HG02938 (cell line): ENCODE data around the gene SUV39H1.
"Not testable (repeated sequence)": the region's sequence is repeated elsewhere in the genome, so short reads cannot be mapped to it uniquely, and the experiment has no call there.

ENCODE experiments used
- ATAC-seq: cut with Tn5 transposase; IDR thresholded peaks from one replicate; pipeline ENCODE4 v1.9.1; 2021; ENCODE audit warnings: mild to moderate bottlenecking, moderate library complexity; ENCODE audit not compliant: unreplicated experiment

Gene SUV39H1

GRCh38 chrX:48696301-48696908, at the start of gene SUV39H1:
Gene SUV39H1, plus strand, starts transcription at chrX:48696734. Its CDS starts 51 bp downstream, at chrX:48696785.
- ATAC-seq = peak; percentile 78

DNA sequence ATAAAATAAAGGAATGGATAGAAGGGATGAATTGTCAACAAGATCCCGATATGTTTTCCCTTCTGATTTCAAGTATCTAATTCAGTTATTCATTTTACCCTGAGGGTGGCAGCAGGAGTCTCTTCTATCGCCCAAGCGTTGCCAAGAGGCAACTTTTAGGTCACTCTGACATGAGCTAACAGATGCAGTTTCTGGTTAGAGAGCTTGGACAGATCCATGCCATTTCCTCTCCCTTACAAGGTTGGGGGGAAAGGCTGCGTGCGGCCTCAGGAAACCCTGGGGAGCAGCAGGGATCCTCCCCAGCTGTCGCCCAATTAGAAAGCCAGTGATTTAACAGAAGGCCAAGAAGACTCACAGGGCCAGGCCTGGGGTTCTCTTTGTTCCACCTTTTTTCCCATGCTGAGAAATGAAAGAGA, 48.2 kb upstream of the SUV39H1 start:
- no peak for ATAC-seq

- ATAC-seq = no peak
These were observed 47.4 kb upstream of the SUV39H1 start for GRCh38 chrX:48649102-48649501.

DNA sequence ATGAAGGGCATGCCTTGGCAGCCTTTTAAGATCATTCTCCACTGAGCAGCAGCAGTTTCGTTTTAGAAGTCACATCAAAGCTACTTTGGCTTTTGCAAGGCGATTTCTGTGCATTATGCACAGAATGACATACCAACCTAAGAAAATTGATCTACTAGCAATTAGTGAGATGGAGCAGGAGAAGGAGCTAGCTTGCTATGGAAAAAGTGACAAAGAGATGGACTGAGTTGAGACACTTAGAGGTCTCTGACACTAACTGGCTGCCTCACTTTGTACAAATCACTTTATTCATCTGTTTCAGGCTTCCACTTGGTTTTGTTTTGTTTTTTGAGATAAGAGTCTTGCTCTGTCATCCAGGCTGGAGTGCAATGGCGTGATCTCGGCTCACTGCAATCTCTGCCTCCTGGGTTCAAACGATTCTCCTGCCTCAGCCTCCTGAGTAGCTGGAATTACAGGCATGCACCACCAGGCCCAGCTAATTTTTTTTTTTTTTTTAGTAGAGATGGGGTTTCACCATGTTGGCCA, 44.4 kb upstream of the SUV39H1 start:
- ATAC-seq = not testable (repeated sequence)

GRCh38 chrX:48654746-48655145, 41.8 kb upstream of the SUV39H1 start:
- ATAC-seq = not testable (repeated sequence)

DNA sequence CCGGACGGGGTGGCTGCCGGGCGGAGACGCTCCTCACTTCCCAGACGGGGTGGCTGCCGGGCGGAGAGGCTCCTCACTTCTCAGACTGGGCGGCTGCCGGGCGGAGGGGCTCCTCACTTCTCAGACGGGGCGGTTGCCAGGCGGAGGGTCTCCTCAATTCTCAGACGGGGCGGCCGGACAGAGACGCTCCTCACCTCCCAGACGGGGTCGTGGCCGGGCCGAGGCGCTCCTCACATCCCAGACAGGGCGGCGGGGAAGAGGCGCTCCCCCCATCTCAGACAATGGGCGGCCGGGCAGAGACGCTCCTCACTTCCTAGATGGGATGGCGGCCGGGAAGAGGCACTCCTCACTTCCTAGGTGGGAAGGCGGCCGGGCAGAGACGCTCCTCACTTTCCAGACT, 36.8 kb upstream of the SUV39H1 start:
- ATAC-seq = not testable (repeated sequence)

DNA sequence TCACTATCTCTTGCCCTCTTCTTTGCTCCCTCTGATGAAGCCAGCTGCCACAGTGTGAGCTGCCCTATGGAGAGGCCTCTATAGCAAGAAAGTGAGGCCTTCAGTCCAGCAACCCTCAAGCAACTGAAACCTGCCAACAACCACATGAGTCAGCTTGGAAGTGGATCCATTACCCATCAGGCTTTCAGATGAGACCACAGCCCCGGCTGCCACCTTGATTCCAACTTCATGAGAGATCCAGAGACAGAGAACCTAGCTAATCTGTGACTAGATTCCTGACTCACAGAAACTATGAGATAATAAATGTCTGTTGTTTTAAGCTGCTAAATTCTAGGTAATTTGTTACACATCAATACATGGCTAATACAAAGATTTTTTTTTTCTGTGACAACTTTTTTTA, 33.3 kb upstream of the SUV39H1 start:
- no peak for ATAC-seq

DNA sequence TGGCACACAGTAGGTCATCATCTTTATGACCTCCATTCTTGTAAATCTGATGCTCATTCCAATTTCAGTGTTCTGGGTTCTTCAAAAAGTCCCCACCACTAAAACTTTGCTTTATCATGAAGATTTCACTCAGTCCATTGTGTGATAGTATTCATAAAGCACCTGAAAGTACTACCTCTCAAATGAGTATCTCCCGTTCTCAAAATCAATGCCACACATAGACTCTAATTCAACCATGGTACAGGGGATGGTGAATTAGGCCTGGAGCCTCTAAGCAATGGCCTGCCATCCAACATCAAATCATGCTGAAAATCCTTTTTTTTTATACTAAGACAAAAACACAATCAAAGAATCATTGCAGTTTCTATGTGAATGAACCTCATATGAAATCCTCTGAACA, 32.4 kb upstream of the SUV39H1 start:
- ATAC-seq = no peak

GRCh38 chrX:48665991-48666390, 30.5 kb upstream of the SUV39H1 start:
- ATAC-seq = no peak

DNA sequence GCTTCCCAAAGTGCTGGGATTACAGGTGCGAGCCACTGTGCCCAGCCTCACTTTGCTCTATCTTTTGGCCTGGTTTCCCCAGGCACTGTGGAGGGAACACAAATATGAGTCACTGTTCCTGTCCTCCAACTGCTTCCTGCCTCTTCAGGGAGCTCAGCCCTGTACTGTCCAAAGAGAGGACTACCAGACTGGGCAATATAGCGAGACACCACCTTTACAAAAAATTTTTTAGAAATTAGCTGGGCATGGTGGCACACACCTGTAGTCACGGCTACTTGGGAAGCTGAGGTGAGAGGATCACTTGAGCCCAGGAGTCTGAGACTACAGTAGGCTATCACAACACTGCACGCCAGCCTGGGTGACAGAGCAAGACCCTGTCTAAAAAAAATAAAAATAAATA, 29.9 kb upstream of the SUV39H1 start:
- no peak for ATAC-seq

GRCh38 chrX:48667509-48667908, 29.0 kb upstream of the SUV39H1 start:
- no peak for ATAC-seq

DNA sequence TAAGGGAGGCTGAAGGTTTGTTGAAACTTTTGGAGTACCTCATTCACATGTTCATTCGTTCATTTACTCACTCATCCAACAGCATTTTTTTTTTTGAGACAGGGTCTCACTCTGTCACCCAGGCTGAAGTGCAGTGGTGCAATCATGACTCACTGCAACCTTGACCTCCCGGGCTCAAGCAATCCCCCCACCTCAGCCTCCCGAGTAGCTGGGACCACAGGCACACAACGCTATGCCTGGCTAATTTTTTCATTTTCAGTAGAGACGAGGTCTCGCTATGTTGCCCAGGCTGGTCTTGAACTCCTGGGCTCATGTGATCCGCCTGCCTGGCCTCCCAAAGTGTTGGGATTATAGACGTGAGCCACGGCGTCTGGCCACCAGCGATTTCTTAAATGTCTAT, 28.3 kb upstream of the SUV39H1 start:
- not testable (repeated sequence) for ATAC-seq

DNA sequence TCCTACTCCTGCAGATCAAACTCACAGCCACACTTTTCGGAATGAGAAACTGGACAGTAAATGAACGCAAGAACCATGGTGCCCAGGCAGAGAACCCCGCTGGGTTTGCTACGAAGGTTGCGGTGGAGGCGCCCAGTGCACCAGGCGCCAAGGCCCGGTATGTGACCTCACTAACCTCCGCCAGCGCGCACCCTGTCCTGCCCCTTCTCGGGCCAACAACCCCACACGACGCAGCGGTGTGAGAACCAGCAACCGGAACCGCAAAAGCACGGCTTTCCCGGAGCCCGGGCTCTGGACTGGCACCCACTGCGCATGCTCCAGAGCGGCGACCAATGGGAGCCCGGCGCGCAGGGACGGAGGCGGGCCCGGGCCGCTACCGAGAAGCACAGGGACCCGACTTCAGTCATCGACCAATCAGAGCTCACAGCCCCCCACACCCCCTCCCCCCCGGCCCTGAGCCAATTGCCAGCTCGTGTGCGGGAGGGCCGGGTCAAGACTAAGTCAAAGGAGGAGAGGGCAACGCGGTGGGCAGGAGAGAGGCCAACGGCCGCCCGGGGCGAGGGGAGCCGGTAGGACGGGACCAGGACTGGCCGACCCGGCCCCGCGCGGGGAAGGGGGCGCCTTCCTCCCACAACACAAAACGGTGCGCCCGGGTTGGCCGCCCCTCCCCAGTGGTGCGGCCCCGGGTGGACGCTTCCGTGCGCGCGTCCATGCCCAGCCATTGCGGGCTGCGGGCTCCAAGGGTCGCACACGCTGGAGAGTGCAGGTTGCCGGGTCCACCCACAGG, 20.2 kb upstream of the SUV39H1 start:
- ATAC-seq = peak; percentile 86

GRCh38 chrX:48676893-48677270, 19.7 kb upstream of the SUV39H1 start:
- ATAC-seq = peak; percentile 9

- no peak for ATAC-seq
These were observed 19.0 kb upstream of the SUV39H1 start for GRCh38 chrX:48677516-48677915.

DNA sequence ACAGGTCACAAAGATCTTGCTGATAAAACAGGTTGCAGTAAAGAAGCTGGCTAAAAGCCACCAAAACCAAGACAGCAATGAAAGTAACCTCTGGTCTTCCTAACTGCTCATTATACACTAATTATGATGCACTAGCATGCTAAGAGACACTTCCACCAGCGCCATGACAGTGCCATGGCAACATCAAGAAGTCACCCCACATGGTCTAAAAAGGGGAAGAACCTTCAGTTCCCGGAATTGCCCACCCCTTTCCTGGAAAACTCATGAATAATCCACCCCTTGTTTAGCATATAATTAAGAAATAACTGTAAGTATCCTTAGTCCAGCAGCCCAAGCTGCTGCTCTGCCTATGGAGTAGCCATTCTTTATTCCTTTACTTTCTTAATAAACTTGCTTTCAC, 16.1 kb upstream of the SUV39H1 start:
- not testable (repeated sequence) for ATAC-seq

GRCh38 chrX:48680925-48681324, 15.6 kb upstream of the SUV39H1 start:
- not testable (repeated sequence) for ATAC-seq

DNA sequence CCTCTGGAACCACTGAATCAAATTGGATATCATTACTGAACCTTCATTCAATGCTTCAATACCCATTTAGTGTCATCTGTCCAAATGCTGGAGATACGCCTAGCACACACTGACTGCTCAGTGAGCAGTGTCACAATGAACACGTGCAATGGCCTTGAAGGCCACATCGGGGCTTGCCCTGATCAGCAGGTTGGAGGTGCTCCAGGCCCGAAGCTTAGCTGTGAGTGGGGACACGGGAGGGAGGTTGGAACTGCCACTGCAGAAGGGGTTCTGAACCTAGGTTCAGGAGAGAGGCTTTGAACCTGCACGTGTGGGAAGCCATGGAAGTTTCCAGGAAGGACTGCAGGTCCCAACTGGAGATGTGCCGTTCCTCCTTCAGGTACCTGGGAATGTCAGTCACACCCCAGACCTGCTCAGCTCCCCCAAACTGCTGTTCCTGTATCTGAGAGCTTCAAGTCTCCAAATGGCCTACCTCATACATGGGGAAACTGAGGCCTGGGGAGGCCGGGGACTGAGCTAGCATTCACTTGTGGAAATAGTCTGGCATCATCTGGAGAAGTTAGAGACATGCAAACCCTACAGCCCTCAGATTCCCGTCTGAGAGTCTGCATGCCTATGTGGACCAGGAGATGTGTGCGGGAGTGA, 14.9 kb upstream of the SUV39H1 start:
- ATAC-seq = no peak

GRCh38 chrX:48682795-48683194, 13.7 kb upstream of the SUV39H1 start:
- not testable (repeated sequence) for ATAC-seq

- peak; percentile 77 for ATAC-seq
These were observed 13.0 kb upstream of the SUV39H1 start, which contains the start of gene WAS for GRCh38 chrX:48683411-48683982. Gene WAS, plus strand, starts transcription at chrX:48683799. Its CDS starts 55 bp downstream, at chrX:48683854.

DNA sequence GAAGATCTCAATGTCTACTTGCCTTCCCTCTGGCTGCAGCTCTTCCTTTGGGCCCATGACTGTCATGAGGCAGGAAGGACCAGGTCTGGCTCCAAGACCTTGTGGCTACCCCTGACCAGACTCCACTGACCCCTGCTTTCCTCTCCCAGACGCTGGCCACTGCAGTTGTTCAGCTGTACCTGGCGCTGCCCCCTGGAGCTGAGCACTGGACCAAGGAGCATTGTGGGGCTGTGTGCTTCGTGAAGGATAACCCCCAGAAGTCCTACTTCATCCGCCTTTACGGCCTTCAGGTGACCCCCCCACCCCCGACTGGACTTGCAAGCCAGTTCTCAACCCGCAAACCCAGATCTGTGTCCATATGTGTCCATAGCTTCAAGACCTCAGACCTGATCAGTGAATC, 12.4 kb upstream of the SUV39H1 start:
- no peak for ATAC-seq
